IPS DF 19.7 (cell line): Measurements from ENCODE around the gene FAM180B.
"Not testable (repeated sequence)": the region's sequence is repeated elsewhere in the genome, so short reads cannot be mapped to it uniquely, and the experiment has no call there.

Experiments
- DNase-seq: peaks from one replicate; pipeline ENCODE4 v3.0.0-alpha.2; 2013; ENCODE audit warnings: low read depth, low spot score

Gene FAM180B

GRCh38 chr11:47595029-47595428 is 8.6 kb downstream of the FAM180B start:
- no peak for DNase-seq

DNA sequence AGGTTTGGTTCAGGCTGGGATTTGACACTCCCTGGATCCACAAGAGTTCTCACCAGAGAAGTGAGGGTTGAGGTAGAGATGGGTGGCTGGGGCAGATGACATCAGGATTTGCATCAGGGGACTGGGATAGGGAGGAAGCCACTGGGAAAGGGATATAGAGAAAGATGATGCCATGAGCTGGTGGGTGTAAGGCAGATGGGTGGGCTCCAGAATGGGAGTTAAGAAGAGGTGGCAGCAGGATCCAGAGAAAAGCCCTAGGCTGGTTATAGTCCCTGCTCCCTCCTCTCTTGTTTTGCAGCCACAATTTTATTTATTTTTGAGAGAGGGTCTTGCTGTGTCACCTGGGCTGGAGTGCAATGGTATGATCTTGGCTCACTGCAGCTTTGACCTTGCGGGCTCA is 9.5 kb downstream of the FAM180B start:
- no peak for DNase-seq

DNA sequence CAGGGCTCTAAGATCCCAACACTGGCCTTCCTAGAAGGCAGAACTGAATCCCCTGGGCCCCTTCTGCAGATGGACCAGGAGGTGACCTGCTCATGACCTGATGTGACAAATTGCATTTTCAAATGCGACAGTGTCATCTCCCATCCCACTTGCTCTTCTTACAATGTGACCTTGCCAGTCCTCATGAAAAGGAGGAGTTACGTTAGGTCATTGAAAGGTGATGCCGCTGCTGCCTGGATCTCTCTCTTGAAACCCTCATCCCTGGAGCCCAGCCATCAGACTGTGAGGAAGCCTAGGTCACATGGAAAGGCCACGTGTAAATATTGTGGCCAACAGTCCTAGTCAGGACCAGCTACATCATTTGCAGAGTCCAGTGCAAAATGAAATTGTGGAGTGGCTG is 13.4 kb downstream of the FAM180B start:
- no peak for DNase-seq

- DNase-seq = no peak
These were observed 16.8 kb downstream of the FAM180B start for GRCh38 chr11:47603295-47603694.

GRCh38 chr11:47605921-47606320 is 19.4 kb downstream of the FAM180B start:
- no peak for DNase-seq

GRCh38 chr11:47606731-47607130 is 20.3 kb downstream of the FAM180B start:
- DNase-seq = no peak

DNA sequence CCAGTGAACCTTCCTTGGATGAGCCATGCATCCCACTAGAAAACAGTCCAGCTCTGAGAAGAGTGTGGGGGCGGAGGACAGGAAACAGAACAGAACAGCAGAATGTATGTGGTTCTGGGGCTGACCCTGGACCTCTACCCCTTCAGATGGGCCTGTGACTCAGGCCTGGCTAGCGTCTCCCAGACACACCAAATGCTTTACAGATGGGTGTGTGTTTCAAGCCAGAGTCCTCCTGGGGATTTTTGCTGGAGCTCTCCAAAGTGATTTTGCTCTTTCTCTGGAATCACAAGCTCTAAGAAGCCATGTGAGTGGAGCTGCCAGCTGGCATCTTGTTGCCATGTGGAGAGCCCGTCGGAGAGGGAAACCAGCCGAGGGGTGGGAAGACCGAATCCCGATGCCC is 20.9 kb downstream of the FAM180B start:
- DNase-seq = no peak

DNA sequence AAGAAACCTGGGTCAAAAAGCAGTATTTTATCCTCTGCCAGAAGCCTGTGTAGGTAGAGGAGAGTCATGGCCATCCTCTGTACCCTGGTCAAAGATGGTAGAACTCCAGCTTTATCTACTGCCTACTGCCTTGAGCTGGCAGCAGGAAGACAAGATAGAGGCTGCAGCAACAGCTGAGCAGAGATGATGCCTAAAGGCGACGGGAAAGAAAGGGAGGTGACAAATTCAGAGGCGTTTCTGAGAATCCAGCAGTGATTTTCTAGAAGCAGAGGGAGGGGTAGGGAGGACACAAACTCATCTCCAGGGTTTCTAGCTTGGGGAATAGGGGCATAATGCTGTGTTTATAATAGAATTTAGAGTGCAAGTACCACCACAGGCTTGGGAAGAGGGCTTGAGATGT is 23.2 kb downstream of the FAM180B start:
- no peak for DNase-seq

GRCh38 chr11:47611348-47611794 is 24.9 kb downstream of the FAM180B start:
- no peak for DNase-seq

DNA sequence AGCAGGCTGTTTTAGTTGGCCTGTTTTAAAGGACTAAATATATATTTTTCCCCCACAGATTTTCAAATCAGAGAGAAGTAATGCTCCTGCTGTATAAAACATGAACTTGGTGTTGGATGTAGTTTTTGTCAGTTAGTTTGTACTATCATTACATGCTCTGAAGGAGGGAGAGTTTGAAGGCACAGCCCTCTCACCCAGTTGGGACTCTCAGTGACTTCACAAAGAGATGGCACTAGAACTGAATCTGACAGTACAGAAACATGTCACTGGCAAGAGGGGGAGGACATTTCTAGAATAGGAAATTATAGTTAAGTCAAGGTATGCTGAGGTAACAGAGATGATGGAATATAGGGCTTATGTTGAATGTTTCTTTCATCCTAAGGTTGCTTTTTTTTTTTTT is 28.8 kb downstream of the FAM180B start:
- DNase-seq = no peak

GRCh38 chr11:47616726-47617416 is 30.4 kb downstream of the FAM180B start:
- no peak for DNase-seq

DNA sequence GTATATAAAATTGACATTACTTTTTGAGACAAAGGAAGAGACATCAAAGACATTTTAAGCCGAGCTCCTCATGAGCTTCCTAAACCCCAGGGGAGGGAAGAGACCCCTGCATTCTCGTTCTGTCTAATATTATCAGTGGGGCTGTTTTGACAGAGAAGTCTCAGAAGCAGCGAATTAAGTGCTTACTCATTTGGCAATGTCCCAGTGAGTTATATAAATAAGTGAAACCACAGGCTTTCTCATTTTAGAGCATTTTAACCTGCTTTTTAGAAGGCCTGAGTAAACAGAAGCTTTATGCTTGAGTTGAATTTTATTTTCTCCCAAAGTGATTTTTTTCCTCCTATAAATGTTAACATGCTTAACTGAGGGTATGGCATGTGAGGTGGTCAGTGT is 30.9 kb downstream of the FAM180B start:
- no peak for DNase-seq

DNA sequence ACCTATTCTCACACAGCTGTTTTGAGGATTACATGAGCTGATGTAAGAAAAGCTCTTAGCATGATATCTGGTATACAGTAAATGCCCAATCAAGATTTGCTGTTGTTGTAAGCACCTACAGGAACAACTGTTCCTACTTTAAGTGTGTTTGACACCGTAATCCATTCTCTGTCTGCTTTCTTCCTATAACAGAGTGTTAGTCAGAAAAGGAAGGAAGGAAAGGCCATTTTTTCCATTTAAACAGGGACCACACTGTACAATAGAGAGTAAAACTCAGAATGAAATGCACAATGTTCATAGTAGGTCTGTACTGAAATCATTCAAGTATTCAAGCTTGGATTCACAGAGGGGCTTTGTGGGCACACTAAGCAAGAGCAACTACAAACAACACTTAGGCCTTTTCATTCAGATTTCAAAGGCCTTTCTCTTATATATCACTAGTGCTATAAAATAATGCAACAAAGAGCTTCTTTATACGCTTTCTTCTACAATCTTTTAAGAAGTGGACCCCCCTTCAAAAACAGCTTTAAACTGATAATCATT is 34.4 kb downstream of the FAM180B start:
- DNase-seq = no peak

- DNase-seq = no peak
These were observed 39.8 kb downstream of the FAM180B start for GRCh38 chr11:47626234-47626633.

DNA sequence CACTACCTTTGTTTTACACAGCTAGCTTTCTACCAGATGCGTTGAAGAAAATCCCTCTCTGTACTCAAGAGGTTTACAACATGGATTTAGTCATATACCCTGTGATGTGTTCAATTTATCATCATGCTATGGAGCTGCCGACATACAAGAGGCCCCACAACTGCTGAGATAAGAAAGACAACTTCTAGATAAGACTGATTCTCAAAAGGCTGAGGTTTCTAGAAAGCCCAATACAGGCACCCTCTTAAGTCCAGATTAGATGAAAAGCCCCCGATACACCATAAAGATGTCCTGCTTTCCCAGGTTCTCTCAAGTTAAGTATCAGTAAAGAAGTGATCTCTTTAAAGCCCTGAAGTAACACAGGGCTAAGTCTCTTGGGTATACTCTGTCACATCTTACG is 41.5 kb downstream of the FAM180B start:
- no peak for DNase-seq

GRCh38 chr11:47631473-47631872 is 45.0 kb downstream of the FAM180B start:
- no peak for DNase-seq

DNA sequence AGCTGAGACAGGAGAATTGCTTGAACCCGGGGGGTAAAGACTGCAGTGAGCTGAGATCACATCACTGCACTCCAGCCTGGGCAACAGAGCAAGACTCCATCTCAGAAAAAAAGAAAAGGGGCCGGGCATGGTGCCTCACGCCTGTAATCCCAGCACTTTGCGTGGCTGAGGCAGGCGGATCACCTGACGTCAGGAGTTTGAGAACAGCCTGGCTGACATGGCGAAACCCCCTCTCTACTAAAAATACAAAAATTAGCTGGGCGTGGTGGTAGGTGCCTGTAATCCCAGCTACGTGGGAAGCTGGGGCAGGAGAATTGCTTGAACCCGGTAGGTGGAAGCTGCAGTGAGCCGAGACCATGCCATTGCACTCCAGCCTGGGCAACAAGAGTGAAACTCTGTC is 49.9 kb downstream of the FAM180B start:
- not testable (repeated sequence) for DNase-seq
